Stimulated activated CD8-positive, alpha-beta memory T cell treated with anti-CD3 and anti-CD28 coated beads, Interleukin-4, amount 100 ng/mL, for 24 hours (primary cell): ENCODE data around the gene TRMT11.
"Not testable (repeated sequence)": the region's sequence is repeated elsewhere in the genome, so short reads cannot be mapped to it uniquely, and the experiment has no call there.

Source experiments
- DNase-seq: peaks from one replicate; pipeline ENCODE4 v3.0.0-alpha.2; 2020; ENCODE audit warnings: low read depth

The TRMT11 gene

GRCh38 chr6:125956506-125957390 is 29.6 kb upstream of the TRMT11 start, which contains the start of gene HINT3:
HINT3 (plus strand) TSS chr6:125956770; CDS start chr6:125956978, 208 bp downstream.
- DNase-seq: peak; percentile 98

- DNase-seq: no peak
Observed at GRCh38 chr6:125957391-125957693, 29.0 kb upstream of the TRMT11 start.

- no peak for DNase-seq
Observed at GRCh38 chr6:125957845-125958244, 28.5 kb upstream of the TRMT11 start.

- DNase-seq: no peak
Observed at GRCh38 chr6:125959041-125959440, 27.3 kb upstream of the TRMT11 start.

- DNase-seq: no peak
Observed at GRCh38 chr6:125961117-125961516, 25.2 kb upstream of the TRMT11 start.

- DNase-seq: no peak
Observed at GRCh38 chr6:125962900-125963497, 23.3 kb upstream of the TRMT11 start.

GRCh38 chr6:125963817-125964216 is 22.5 kb upstream of the TRMT11 start:
- no peak for DNase-seq

- no peak for DNase-seq
Observed at GRCh38 chr6:125966569-125966968, 19.8 kb upstream of the TRMT11 start.

GRCh38 chr6:125968493-125968892 is 17.8 kb upstream of the TRMT11 start:
- DNase-seq: no peak

- DNase-seq: no peak
Observed at GRCh38 chr6:125970760-125971159, 15.6 kb upstream of the TRMT11 start.

GRCh38 chr6:125972478-125972877 is 13.9 kb upstream of the TRMT11 start:
- not testable (repeated sequence) for DNase-seq

GRCh38 chr6:125974214-125974866 is 12.0 kb upstream of the TRMT11 start:
- DNase-seq: no peak

- no peak for DNase-seq
Observed at GRCh38 chr6:125979101-125979500, 7.2 kb upstream of the TRMT11 start.

GRCh38 chr6:125981571-125982185 is 4.7 kb upstream of the TRMT11 start:
- DNase-seq: no peak

- no peak for DNase-seq
Observed at GRCh38 chr6:125983246-125983945, 2.9 kb upstream of the TRMT11 start.

GRCh38 chr6:125984311-125984710 is 2.0 kb upstream of the TRMT11 start:
- no peak for DNase-seq

- no peak for DNase-seq
Observed at GRCh38 chr6:125985522-125985921, 818 bp upstream of the TRMT11 start.

- DNase-seq: no peak
Observed at GRCh38 chr6:125985979-125986300, 400 bp upstream of the TRMT11 start.

GRCh38 chr6:125987026-125987617 is 782 bp downstream of the TRMT11 start:
- DNase-seq: no peak

GRCh38 chr6:125988280-125988679 is 1.9 kb downstream of the TRMT11 start:
- DNase-seq: no peak

- DNase-seq: no peak
Observed at GRCh38 chr6:125989631-125990030, 3.3 kb downstream of the TRMT11 start.

- DNase-seq: no peak
Observed at GRCh38 chr6:125991653-125992052, 5.3 kb downstream of the TRMT11 start.
